Measurements from ENCODE around the gene RAX2.
"Not testable (repeated sequence)": the region's sequence is repeated elsewhere in the genome, so short reads cannot be mapped to it uniquely, and the experiment has no call there.

The RAX2 gene

GRCh38 chr19:3775831-3776230 lies 3.8 kb upstream of the RAX2 start:
- no peak for DNase-seq

- no peak for DNase-seq
Observed at GRCh38 chr19:3775374-3775711, 3.3 kb upstream of the RAX2 start.

- no peak for DNase-seq
Observed at GRCh38 chr19:3774621-3775373, 2.8 kb upstream of the RAX2 start.

- no peak for DNase-seq
Observed at GRCh38 chr19:3773814-3774515, 1.9 kb upstream of the RAX2 start.

GRCh38 chr19:3771000-3771905 lies 775 bp downstream of the RAX2 start:
- DNase-seq: no peak

- DNase-seq: no peak
Observed at GRCh38 chr19:3770136-3770999, 1.7 kb downstream of the RAX2 start.

- DNase-seq: no peak
Observed at GRCh38 chr19:3769494-3769893, 2.5 kb downstream of the RAX2 start.

- no peak for DNase-seq
Observed at GRCh38 chr19:3768748-3769099, 3.3 kb downstream of the RAX2 start.

GRCh38 chr19:3768015-3768747 lies 3.8 kb downstream of the RAX2 start:
- no peak for DNase-seq

GRCh38 chr19:3767050-3767449 lies 5.0 kb downstream of the RAX2 start:
- no peak for DNase-seq

- DNase-seq: no peak
Observed at GRCh38 chr19:3766520-3766919, 5.5 kb downstream of the RAX2 start.

GRCh38 chr19:3765757-3766156 lies 6.3 kb downstream of the RAX2 start:
- DNase-seq: peak; percentile 7

GRCh38 chr19:3765121-3765520 lies 6.9 kb downstream of the RAX2 start:
- no peak for DNase-seq

- DNase-seq: peak; percentile 99
Observed at GRCh38 chr19:3762501-3763459, 9.2 kb downstream of the RAX2 start, which contains the start of gene MRPL54. Gene MRPL54, plus strand, starts transcription at chr19:3762682. Its CDS starts 19 bp downstream, at chr19:3762701.

GRCh38 chr19:3762130-3762473 lies 9.9 kb downstream of the RAX2 start:
- DNase-seq: no peak

GRCh38 chr19:3761382-3762129 lies 10.5 kb downstream of the RAX2 start, which contains the start of gene APBA3:
Gene APBA3, minus strand, starts transcription at chr19:3761692. Its CDS starts 1,428 bp downstream, at chr19:3760264.
- peak; percentile 81 for DNase-seq

- no peak for DNase-seq
Observed at GRCh38 chr19:3760871-3761361, 11.1 kb downstream of the RAX2 start.

- no peak for DNase-seq
Observed at GRCh38 chr19:3759482-3760254, 12.4 kb downstream of the RAX2 start.

- DNase-seq: not testable (repeated sequence)
Observed at GRCh38 chr19:3758297-3758696, 13.7 kb downstream of the RAX2 start.

Measured in HCEC 1CT (cell line).